Peyer's patch (tissue), 4 donors: Measurements from ENCODE around the gene CBFB. TPM values are rescaled to one million over a fixed set of nuclear protein-coding genes. Genes with fewer than 3 reads are reported as not detected.
"Not testable (repeated sequence)": the region's sequence is repeated elsewhere in the genome, so short reads cannot be mapped to it uniquely, and the experiment has no call there.

Source experiments
- DNase-seq, 3 donors: peaks; one replicate each; pipeline ENCODE4 v3.0.0-alpha.2; 2017 to 2019
- H3K27ac ChIP-seq, 4 donors: fragments of 200-600 bp; sonication (generic); one replicate each; pipeline ENCODE4 v1.5.1; 2016 to 2019
- H3K27me3 ChIP-seq, 2 donors: fragments of 200-600 bp; sonication (generic); one replicate each; pipeline ENCODE4 v1.5.1; 2019
- H3K36me3 ChIP-seq, 3 donors: fragments of 200-600 bp; sonication (generic); one replicate each; pipeline ENCODE4 v1.5.1; 2016 to 2019
- H3K4me1 ChIP-seq, 4 donors: fragments of 200-600 bp; sonication (generic); one replicate each; pipeline ENCODE4 v1.5.1; 2016 to 2019
- H3K4me3 ChIP-seq, 4 donors: fragments of 200-600 bp; sonication (generic); 1 replicate in 3 of 4; 2 replicates in 1 of 4; pipeline ENCODE4 v1.5.1; 2016 to 2019; ENCODE audit warnings: mild to moderate bottlenecking in 1 of 4
- H3K9me3 ChIP-seq, 4 donors: fragments of 200-600 bp; sonication (generic); one replicate each; pipeline ENCODE4 v1.5.1; 2016 to 2019; ENCODE audit warnings: mild to moderate bottlenecking in 1 of 4
- POLR2A ChIP-seq, 2 donors: fragments of 450-650 bp; IDR thresholded peaks; one replicate each; pipeline ENCODE4 v1.5.1; 2017; ENCODE audit warnings: antibody characterized with exemption in 2 of 2, mild to moderate bottlenecking in 2 of 2, moderate library complexity in 2 of 2
- total RNA-seq, 4 donors: library from RNA; depleted of rRNA; stranded (reverse); fragments of >200 nt; gene quantifications; one replicate each; pipeline ENCODE4 v1.1.0, GENCODE V29; 2016
- TF ChIP-seq, protein P1 (sequence below), 6 experiments: fragments of 450-650 bp in 4 of 6; fragments of 200-600 bp in 2 of 6; sonication (generic) in 1 of 6; IDR thresholded peaks; one replicate each; pipeline ENCODE4 v1.5.1; 2017 to 2019; ENCODE audit warnings: antibody characterized with exemption in 6 of 6, mild to moderate bottlenecking in 3 of 6, moderate library complexity in 1 of 6

CBFB gene
- total RNA-seq, 4 donors from 2014 or later: 14.0 to 30.5 (median 26.6) TPM

DNA sequence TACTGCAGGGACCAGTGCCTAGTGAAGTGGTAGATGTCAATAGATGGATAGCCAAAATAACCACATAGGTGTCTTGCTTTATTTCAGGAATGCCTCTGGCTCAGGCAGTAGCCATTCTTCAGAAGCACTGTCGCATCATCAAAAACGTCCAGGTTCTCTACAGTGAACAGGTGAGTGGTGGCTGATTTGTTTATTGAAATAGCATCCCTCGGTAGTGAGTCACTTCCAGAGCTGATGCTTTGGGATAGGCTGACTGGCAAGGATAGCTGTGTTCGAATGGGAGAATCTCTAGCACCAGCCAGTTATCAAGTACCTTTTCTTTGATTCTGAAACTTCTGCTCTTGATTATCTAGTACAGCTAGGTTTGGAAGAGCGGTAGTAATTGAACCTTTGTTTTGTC lies 91.1 kb downstream of the CBFB start:
- H3K4me3 ChIP-seq: no peak overlapping the region
- TF ChIP-seq POLR2A (IDR thresholded peaks at IDR 0.05): no peak
- TF ChIP-seq, protein P1, sequence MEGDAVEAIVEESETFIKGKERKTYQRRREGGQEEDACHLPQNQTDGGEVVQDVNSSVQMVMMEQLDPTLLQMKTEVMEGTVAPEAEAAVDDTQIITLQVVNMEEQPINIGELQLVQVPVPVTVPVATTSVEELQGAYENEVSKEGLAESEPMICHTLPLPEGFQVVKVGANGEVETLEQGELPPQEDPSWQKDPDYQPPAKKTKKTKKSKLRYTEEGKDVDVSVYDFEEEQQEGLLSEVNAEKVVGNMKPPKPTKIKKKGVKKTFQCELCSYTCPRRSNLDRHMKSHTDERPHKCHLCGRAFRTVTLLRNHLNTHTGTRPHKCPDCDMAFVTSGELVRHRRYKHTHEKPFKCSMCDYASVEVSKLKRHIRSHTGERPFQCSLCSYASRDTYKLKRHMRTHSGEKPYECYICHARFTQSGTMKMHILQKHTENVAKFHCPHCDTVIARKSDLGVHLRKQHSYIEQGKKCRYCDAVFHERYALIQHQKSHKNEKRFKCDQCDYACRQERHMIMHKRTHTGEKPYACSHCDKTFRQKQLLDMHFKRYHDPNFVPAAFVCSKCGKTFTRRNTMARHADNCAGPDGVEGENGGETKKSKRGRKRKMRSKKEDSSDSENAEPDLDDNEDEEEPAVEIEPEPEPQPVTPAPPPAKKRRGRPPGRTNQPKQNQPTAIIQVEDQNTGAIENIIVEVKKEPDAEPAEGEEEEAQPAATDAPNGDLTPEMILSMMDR (IDR thresholded peaks at IDR 0.05): no peak
- no peak overlapping the region for H3K27ac ChIP-seq
- H3K36me3 ChIP-seq: peaks cover 0 to 55% (median 0%) of the 10 kb centered on the region in 3 donors
- DNase-seq: no peak
- H3K9me3 ChIP-seq: no peaks in the 10 kb centered on the region
- H3K4me1 ChIP-seq: no peaks in the 10 kb centered on the region
- no peaks in the 10 kb centered on the region for H3K27me3 ChIP-seq

DNA sequence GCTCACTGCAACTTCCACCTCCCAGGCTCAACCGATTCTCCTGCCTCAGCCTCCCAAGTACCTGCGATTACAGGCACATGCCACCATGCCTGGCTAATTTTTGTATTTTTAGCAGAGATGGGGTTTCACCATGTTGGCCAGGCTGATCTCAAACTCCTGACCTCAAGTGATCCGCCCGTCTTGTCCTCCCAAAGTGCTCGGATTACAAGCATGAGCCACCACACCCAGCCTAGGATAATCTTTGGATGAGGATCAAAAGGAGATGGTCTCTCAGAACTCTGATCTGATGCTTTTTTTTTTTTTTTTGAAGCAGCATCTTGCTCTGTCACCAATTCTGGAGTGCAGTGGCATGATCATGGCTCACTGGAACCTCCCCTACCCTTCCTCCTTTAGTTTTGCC lies 93.8 kb downstream of the CBFB start:
- peaks cover 0 to 60% (median 0%) of the 10 kb centered on the region in 3 donors for H3K36me3 ChIP-seq
- not testable (repeated sequence) for H3K9me3 ChIP-seq, H3K27ac ChIP-seq, H3K27me3 ChIP-seq, DNase-seq, H3K4me1 ChIP-seq, H3K4me3 ChIP-seq

DNA sequence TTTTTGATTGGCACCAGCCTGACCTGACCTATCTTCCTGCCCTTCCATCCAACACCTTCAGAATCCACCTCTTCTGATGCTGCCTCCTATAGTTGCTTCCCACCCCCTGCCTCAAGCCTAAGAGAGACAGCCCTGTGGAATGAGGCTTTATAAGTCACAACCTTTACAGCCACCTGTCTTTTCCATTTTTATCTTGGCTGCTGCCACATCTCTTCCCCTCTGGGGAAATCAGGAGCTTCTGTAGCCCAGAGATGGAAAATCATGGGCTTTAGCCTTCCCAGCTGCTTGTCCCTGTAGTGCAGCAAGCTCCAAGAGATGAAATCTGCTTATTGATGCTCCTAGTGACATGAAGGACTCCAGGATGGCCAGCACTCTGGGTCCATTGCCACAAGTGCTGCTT lies 99.5 kb downstream of the CBFB start:
- Histone ChIP-seq H3K4me3 (no peak overlapping the region), H3K4me1 (no peaks in the 10 kb centered on the region), H3K27me3 (no peaks in the 10 kb centered on the region), H3K9me3 (no peaks in the 10 kb centered on the region), H3K27ac (no peak overlapping the region), H3K36me3 (peaks cover 0 to 44% (median 0%) of the 10 kb centered on the region in 3 donors)
- TF ChIP-seq, protein P1 (IDR thresholded peaks at IDR 0.05): no peak
- no peak for TF ChIP-seq POLR2A (IDR thresholded peaks at IDR 0.05)
- DNase-seq: no peak

DNA sequence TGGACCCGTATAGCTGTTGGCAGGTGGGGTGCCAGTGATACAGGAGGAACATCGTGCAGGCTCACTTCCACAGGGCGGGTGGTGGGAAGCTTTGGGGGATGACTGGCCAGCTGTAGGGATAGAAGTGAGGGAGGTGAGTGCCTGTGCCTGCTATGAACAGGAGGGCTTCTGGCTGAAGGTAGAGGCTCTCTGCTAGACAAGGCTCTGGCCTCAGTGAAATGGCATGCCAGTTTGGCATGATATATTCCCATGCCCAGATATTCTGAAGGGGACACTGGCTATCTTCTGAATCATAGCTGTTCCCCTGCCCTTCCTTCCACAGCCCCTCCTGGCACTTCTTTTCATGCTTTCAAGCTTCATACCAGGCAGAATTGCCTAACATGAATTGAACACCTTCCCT lies 99.9 kb downstream of the CBFB start:
- H3K27ac ChIP-seq: no peak overlapping the region
- no peaks in the 10 kb centered on the region for H3K27me3 ChIP-seq
- no peaks in the 10 kb centered on the region for H3K9me3 ChIP-seq
- TF ChIP-seq POLR2A (IDR thresholded peaks at IDR 0.05): no peak
- TF ChIP-seq, protein P1 (IDR thresholded peaks at IDR 0.05): no peak
- no peaks in the 10 kb centered on the region for H3K4me1 ChIP-seq
- H3K4me3 ChIP-seq: no peak overlapping the region
- no peak for DNase-seq
- H3K36me3 ChIP-seq: peaks cover 0 to 44% (median 0%) of the 10 kb centered on the region in 3 donors

DNA sequence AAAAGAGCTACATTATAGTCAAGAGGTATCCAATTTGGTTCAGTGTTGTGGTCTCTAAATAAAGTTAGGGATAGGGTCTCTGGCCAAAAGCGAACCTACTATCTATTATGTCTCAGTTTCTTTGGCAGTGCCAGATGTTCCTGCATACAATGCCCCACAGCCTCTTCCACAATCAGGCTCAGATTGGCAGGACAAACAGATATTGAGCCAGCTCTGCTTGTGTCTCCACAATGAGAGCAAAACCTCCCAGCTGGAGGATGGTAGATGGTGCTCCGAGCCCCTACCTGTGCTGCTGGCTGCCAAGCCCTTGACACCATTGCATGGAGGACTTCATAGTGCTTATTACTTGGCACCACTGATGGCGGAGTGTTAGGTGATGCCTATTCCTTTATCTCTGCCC lies 100.5 kb downstream of the CBFB start:
- Histone ChIP-seq H3K27me3 (no peaks in the 10 kb centered on the region), H3K4me1 (no peaks in the 10 kb centered on the region), H3K4me3 (no peak overlapping the region), H3K36me3 (peaks cover 0 to 48% (median 0%) of the 10 kb centered on the region in 3 donors), H3K27ac (no peak overlapping the region), H3K9me3 (no peaks in the 10 kb centered on the region)
- TF ChIP-seq, protein P1 (IDR thresholded peaks at IDR 0.05): no peak
- TF ChIP-seq POLR2A (IDR thresholded peaks at IDR 0.05): no peak
- no peak for DNase-seq

DNA sequence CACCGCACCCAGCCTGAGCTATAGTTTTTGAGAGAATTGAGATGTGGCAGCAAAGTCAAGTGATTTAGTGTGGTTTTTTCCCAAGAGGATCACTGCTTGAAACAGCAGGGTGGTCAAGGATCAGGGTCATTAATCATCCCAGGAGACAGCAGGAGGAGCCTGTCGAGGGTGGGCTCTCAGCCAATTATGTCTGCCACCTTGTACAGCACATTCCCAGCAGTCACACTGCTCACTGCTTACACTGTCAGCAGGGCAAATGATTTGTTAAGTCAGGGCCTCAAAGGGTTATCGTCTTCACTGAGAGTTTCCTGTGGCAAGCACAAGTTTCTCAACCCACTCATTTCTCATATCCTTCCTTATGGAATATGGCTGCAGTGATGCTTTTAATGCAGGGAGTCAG lies 108.7 kb downstream of the CBFB start:
- Histone ChIP-seq H3K27me3 (no peaks in the 10 kb centered on the region), H3K4me3 (no peak overlapping the region), H3K36me3 (peaks cover 0 to 97% (median 0%) of the 10 kb centered on the region in 3 donors), H3K9me3 (no peaks in the 10 kb centered on the region), H3K4me1 (no peaks in the 10 kb centered on the region), H3K27ac (no peak overlapping the region)
- TF ChIP-seq, protein P1 (IDR thresholded peaks at IDR 0.05): no peak
- no peak for TF ChIP-seq POLR2A (IDR thresholded peaks at IDR 0.05)
- DNase-seq: no peak
